Glutamatergic neuron (in vitro differentiated cells): Measurements from ENCODE around the gene ARAP2. TPM values are rescaled to one million over a fixed set of nuclear protein-coding genes. Genes with fewer than 3 reads are reported as not detected.

ENCODE experiments used
- DNase-seq: peaks from one replicate; pipeline ENCODE4 v3.0.0; 2022
- H3K27ac Mint-ChIP-seq: one replicate; pipeline ENCODE4 v1.8.0; 2020; ENCODE audit warnings: mild to moderate bottlenecking, mixed read lengths, inconsistent platforms; ENCODE audit not compliant: unreplicated experiment
- H3K27me3 Mint-ChIP-seq: one replicate; pipeline ENCODE4 v1.8.0; 2020; ENCODE audit warnings: mild to moderate bottlenecking, moderate library complexity, mixed read lengths, inconsistent platforms; ENCODE audit not compliant: unreplicated experiment
- H3K36me3 Mint-ChIP-seq: one replicate; pipeline ENCODE4 v1.8.0; 2020; ENCODE audit warnings: mild to moderate bottlenecking, mixed read lengths, inconsistent platforms; ENCODE audit not compliant: unreplicated experiment
- H3K4me1 Mint-ChIP-seq: one replicate; pipeline ENCODE4 v1.8.0; 2020; ENCODE audit warnings: mild to moderate bottlenecking, low read depth, mixed read lengths, inconsistent platforms; ENCODE audit not compliant: unreplicated experiment
- H3K4me3 Mint-ChIP-seq: one replicate; pipeline ENCODE4 v1.8.0; 2020; ENCODE audit warnings: mild to moderate bottlenecking, mixed read lengths, inconsistent platforms; ENCODE audit not compliant: unreplicated experiment
- H3K9me3 Mint-ChIP-seq: one replicate; pipeline ENCODE4 v1.8.0; 2020; ENCODE audit warnings: mild to moderate bottlenecking, moderate library complexity, mixed read lengths, inconsistent platforms; ENCODE audit not compliant: unreplicated experiment
- total RNA-seq: library from RNA; stranded (reverse); fragmentation: NEBNext Ultra II Directional; extraction: Animal tissue kit (Norgen Biotek cat#: 25700); gene quantifications from one replicate; pipeline ENCODE4 v1.2.1, GENCODE V29; 2021; ENCODE audit not compliant: unreplicated experiment
- TF ChIP-seq, protein P1 (sequence below): fragments of 200-600 bp; sonication (generic); IDR thresholded peaks from one replicate; pipeline ENCODE4 v1.5.0; 2021; ENCODE audit not compliant: partially characterized antibody, unreplicated experiment

The ARAP2 gene
- total RNA-seq, 1 donor from 2014 or later, result 1.4 TPM

DNA sequence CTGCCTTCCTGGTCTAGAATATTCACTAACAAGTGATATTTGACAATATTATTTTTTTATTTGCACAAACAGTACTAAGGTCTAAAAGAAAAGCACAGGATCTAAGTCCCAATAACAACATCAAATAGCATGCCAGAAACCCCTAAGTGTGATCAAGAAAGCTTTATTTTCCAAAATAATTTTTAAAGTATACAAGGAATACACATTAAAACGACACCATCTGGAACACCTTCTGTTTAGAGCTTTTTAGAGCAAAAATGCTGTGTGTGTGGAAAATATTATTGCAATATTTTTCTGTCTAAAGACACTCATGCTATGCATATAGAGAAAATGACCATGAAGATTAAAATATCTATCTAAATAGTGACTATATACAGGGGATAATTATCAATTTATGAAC is 103.1 kb downstream of the ARAP2 start:
- H3K4me3 Mint-ChIP-seq, result no peak overlapping the region
- no peak overlapping the region for H3K27ac Mint-ChIP-seq
- H3K36me3 Mint-ChIP-seq, result no peaks in the 10 kb centered on the region
- peaks cover 6% of the 10 kb centered on the region for H3K4me1 Mint-ChIP-seq
- H3K9me3 Mint-ChIP-seq, result no peaks in the 10 kb centered on the region
- TF ChIP-seq, protein P1, sequence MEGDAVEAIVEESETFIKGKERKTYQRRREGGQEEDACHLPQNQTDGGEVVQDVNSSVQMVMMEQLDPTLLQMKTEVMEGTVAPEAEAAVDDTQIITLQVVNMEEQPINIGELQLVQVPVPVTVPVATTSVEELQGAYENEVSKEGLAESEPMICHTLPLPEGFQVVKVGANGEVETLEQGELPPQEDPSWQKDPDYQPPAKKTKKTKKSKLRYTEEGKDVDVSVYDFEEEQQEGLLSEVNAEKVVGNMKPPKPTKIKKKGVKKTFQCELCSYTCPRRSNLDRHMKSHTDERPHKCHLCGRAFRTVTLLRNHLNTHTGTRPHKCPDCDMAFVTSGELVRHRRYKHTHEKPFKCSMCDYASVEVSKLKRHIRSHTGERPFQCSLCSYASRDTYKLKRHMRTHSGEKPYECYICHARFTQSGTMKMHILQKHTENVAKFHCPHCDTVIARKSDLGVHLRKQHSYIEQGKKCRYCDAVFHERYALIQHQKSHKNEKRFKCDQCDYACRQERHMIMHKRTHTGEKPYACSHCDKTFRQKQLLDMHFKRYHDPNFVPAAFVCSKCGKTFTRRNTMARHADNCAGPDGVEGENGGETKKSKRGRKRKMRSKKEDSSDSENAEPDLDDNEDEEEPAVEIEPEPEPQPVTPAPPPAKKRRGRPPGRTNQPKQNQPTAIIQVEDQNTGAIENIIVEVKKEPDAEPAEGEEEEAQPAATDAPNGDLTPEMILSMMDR, result no peak
- no peaks in the 10 kb centered on the region for H3K27me3 Mint-ChIP-seq
- DNase-seq, result no peak

DNA sequence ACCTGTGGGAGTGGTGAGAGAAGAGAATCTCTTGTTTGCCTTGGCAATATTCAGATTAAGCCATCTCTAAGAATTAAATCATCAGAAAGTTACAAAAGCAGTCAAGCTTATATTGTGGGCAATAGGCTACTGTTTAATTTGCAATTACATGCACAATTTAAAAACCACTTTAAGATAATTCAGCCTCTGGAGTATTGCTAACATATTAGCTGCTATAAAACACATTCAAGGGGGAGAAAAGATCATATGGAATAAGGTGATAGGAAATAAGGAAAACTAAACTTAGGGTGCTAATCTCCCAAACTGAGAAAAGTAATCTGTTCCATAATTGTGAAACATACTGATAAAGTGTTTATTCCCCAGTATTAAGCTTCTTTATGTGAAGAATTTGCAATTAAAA is 103.9 kb downstream of the ARAP2 start:
- no peaks in the 10 kb centered on the region for H3K36me3 Mint-ChIP-seq
- no peaks in the 10 kb centered on the region for H3K27me3 Mint-ChIP-seq
- TF ChIP-seq, protein P1, result no peak
- H3K4me1 Mint-ChIP-seq, result peaks cover 6% of the 10 kb centered on the region
- H3K9me3 Mint-ChIP-seq, result no peaks in the 10 kb centered on the region
- no peak overlapping the region for H3K4me3 Mint-ChIP-seq
- H3K27ac Mint-ChIP-seq, result no peak overlapping the region
- DNase-seq, result no peak

DNA sequence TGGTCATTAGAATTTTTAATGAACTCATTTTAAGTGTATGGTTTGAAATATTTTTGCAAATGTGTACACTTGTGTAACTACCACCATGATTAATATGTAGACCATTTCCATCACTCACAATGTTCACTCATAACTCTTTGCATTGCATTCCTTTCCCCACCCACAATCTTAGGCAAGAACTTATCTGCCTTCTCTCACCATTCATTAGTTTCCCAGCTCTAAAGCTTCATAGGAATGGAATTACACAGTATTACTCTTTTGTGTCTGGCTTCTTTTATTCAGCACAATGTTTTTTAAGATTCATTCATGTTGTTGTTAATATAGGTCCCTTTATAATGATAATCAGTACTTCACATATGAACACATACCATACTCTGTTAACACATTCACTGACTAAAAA is 106.1 kb downstream of the ARAP2 start:
- TF ChIP-seq, protein P1, result no peak
- Mint-ChIP-seq H3K9me3 (no peaks in the 10 kb centered on the region), H3K27me3 (no peaks in the 10 kb centered on the region), H3K36me3 (no peaks in the 10 kb centered on the region), H3K27ac (no peak overlapping the region), H3K4me3 (no peak overlapping the region), H3K4me1 (peaks cover 6% of the 10 kb centered on the region)
- no peak for DNase-seq

DNA sequence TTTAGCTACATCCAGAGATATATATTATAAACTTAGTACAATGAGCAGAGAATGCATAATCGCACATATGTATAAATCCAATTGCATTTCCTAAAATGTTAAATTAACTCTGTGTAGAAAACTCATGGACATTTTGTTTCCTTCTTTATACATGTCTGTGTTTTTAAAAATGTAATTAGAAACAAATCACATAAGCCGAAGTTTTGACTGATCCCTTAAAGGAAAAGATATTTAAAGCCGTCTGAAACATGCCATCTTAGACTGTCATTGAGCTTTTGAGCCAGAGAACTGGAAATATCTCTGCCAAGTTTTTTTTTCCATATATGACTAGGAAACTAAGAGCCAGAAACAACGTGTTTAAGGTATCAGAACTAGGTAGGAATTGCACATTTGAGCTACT is 107.0 kb downstream of the ARAP2 start:
- H3K27me3 Mint-ChIP-seq, result no peaks in the 10 kb centered on the region
- H3K36me3 Mint-ChIP-seq, result no peaks in the 10 kb centered on the region
- no peak overlapping the region for H3K27ac Mint-ChIP-seq
- DNase-seq, result no peak
- TF ChIP-seq, protein P1, result no peak
- no peak overlapping the region for H3K4me3 Mint-ChIP-seq
- no peaks in the 10 kb centered on the region for H3K9me3 Mint-ChIP-seq
- H3K4me1 Mint-ChIP-seq, result peaks cover 2% of the 10 kb centered on the region

DNA sequence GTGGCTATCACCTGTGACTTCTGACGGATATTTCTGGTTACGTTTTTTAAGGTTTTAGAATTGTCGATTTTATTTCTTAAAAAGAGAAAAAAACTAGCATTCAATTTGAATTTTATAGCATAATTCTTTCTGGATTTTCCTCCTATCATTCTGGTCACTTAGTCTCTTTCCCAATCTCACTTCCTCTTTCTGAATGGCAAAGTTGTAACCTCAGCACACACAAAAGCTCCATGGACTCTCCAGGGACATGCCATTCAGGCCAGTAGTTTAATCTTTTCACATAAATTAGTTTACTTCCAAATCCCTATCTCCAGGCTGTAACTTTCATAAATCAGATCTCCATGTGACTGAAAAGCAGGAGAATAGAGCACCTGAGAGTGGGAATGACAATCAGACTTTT is 110.7 kb downstream of the ARAP2 start:
- no peak overlapping the region for H3K27ac Mint-ChIP-seq
- H3K36me3 Mint-ChIP-seq, result no peaks in the 10 kb centered on the region
- TF ChIP-seq, protein P1, result no peak
- H3K27me3 Mint-ChIP-seq, result no peaks in the 10 kb centered on the region
- DNase-seq, result no peak
- H3K4me3 Mint-ChIP-seq, result no peak overlapping the region
- no peaks in the 10 kb centered on the region for H3K9me3 Mint-ChIP-seq
- H3K4me1 Mint-ChIP-seq, result no peaks in the 10 kb centered on the region
